K562 (cell line): ENCODE measurements around the gene ARL6IP4. TPM values are rescaled to one million over a fixed set of nuclear protein-coding genes. Genes with fewer than 3 reads are reported as not detected.

Source experiments
- ARID1B ChIP-seq: fragments of 450-650 bp; IDR thresholded peaks from 2 replicates; pipeline ENCODE4 v1.6.1; 2016; ENCODE audit warnings: antibody characterized with exemption, mild to moderate bottlenecking, inconsistent platforms
- CHD2 ChIP-seq: IDR thresholded peaks from 2 replicates; pipeline ENCODE4 v1.6.1; 2011; ENCODE audit warnings: low read depth, low read length
- FOXJ3 ChIP-seq: sonication (generic); formaldehyde crosslinking; IDR thresholded peaks from 2 replicates; pipeline ENCODE4 v1.4.0; 2020; ENCODE audit warnings: mild to moderate bottlenecking, missing genetic modification reagents
- POLR2A ChIP-seq: fragments of 450-650 bp; conservative IDR thresholded peaks from 2 replicates; pipeline ENCODE4 v1.6.1; 2016
- SIN3A ChIP-seq, 2 experiments: fragments of 150-350 bp in 1 of 2; IDR thresholded peaks; 2 replicates each; pipeline ENCODE4 v1.6.1; 2011 to 2016; ENCODE audit warnings: borderline replicate concordance in 2 of 2, low read depth in 2 of 2, low read length in 2 of 2, mild to moderate bottlenecking in 2 of 2, moderate library complexity in 2 of 2; ENCODE audit not compliant: control insufficient read depth in 1 of 2
- SRSF1 ChIP-seq: fragments of 200-400 bp; formaldehyde crosslinking; IDR thresholded peaks from 2 replicates; pipeline ENCODE4 v1.6.1; 2017; ENCODE audit warnings: mild to moderate bottlenecking, low read depth, low read length, moderate library complexity
- TBP ChIP-seq: optimal IDR thresholded peaks from 2 replicates; pipeline ENCODE3; 2011; ENCODE audit warnings: low read depth, low read length, improper control_type of control experiment
- polyA plus RNA-seq, 8 experiments: library from polyadenylated mRNA; depleted of rRNA in 4 of 8; stranded (reverse) in 5 of 8; unstranded in 3 of 8; fragments of >200 nt; fragmentation: Nextera tagmentation in 2 of 8; fragmentation: Illumina TruSeq in 1 of 8; extraction: Ambion mirVana in 2 of 8; extraction: Trizol in 1 of 8; gene quantifications; 2 replicates each; pipeline versions ENCODE4 v1.2.1 to v1.2.3, GENCODE V29; 2011 to 2014; ENCODE audit warnings: inconsistent platforms in 1 of 8, missing spikeins in 1 of 8
- total RNA-seq, 7 experiments: library from RNA; depleted of rRNA in 6 of 7; stranded (reverse); fragments of >200 nt in 6 of 7; fragmentation: Illumina TruSeq in 2 of 7; extraction: Trizol in 2 of 7; gene quantifications; 2 replicates each; pipeline versions ENCODE4 v1.2.1 to v1.2.3, GENCODE V29; 2011 to 2021; ENCODE audit warnings: low replicate concordance in 1 of 7
- TF ChIP-seq, protein P1 (sequence below), 2 experiments: fragments of 450-650 bp in 1 of 2; sonication (generic) in 1 of 2; formaldehyde crosslinking in 1 of 2; IDR thresholded peaks; 2 replicates each; pipeline versions ENCODE4 v1.7.1 to v1.9.0; 2016 to 2022; ENCODE audit warnings: inconsistent platforms in 1 of 2, mild to moderate bottlenecking in 1 of 2, missing genetic modification reagents in 1 of 2
- TF ChIP-seq, protein P2 (sequence below): fragments of 450-650 bp; formaldehyde crosslinking; IDR thresholded peaks from 2 replicates; pipeline ENCODE4 v1.4.0; 2022; ENCODE audit warnings: mild to moderate bottlenecking, moderate library complexity
- TF ChIP-seq, protein P3 (sequence below), 2 experiments: fragments of 150-350 bp in 1 of 2; IDR thresholded peaks; 2 replicates each; pipeline ENCODE4 v1.6.1; 2012 to 2016; ENCODE audit warnings: low read depth in 2 of 2, low read length in 2 of 2, mild to moderate bottlenecking in 1 of 2, moderate library complexity in 1 of 2

The ARL6IP4 gene
- total and polyA plus RNA-seq, 9 of the 15 experiments (the other 6 are each of a cell fraction or from before 2014, with no cell fraction given), result 2.4 to 255 (median 151) TPM

DNA sequence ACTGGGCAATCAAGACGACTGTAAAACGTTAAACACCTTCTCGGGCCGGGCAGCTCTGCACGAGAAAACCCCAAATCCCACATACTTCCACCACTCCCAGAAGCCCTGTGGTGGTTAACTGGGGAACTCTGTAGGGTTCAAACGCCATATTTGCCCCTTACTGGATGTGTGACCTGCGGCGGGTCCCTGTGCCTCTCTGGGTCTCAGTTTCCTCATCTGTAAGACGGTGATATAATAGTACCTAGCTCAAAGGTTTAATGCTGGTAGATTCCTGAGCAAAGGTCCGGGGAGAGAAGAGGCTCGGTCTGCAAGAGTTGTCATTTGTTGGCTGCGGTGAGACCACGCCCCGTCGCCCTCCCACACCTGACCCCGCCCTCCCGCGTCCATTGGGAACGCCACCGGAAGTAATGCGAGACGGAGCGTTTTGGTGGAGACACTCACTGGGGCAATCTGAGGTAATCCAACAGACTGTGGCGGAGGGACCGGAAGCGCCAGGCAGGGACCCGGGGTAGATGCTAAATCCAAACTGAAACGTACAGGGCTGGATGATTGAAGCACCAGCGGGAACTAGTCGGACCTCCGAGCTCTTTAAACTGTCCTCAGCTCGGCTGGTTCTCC, 6.1 kb upstream of the ARL6IP4 start (continued):
- TF ChIP-seq, protein P1, sequence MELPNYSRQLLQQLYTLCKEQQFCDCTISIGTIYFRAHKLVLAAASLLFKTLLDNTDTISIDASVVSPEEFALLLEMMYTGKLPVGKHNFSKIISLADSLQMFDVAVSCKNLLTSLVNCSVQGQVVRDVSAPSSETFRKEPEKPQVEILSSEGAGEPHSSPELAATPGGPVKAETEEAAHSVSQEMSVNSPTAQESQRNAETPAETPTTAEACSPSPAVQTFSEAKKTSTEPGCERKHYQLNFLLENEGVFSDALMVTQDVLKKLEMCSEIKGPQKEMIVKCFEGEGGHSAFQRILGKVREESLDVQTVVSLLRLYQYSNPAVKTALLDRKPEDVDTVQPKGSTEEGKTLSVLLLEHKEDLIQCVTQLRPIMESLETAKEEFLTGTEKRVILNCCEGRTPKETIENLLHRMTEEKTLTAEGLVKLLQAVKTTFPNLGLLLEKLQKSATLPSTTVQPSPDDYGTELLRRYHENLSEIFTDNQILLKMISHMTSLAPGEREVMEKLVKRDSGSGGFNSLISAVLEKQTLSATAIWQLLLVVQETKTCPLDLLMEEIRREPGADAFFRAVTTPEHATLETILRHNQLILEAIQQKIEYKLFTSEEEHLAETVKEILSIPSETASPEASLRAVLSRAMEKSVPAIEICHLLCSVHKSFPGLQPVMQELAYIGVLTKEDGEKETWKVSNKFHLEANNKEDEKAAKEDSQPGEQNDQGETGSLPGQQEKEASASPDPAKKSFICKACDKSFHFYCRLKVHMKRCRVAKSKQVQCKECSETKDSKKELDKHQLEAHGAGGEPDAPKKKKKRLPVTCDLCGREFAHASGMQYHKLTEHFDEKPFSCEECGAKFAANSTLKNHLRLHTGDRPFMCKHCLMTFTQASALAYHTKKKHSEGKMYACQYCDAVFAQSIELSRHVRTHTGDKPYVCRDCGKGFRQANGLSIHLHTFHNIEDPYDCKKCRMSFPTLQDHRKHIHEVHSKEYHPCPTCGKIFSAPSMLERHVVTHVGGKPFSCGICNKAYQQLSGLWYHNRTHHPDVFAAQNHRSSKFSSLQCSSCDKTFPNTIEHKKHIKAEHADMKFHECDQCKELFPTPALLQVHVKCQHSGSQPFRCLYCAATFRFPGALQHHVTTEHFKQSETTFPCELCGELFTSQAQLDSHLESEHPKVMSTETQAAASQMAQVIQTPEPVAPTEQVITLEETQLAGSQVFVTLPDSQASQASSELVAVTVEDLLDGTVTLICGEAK (IDR thresholded peaks at IDR 0.05), result peak; percentile 99
- TF ChIP-seq, protein P1 (CRISPR knock-in tag; IDR thresholded peaks at IDR 0.05), result no peak
- no peak for TF ChIP-seq ARID1B
- TF ChIP-seq, protein P2, sequence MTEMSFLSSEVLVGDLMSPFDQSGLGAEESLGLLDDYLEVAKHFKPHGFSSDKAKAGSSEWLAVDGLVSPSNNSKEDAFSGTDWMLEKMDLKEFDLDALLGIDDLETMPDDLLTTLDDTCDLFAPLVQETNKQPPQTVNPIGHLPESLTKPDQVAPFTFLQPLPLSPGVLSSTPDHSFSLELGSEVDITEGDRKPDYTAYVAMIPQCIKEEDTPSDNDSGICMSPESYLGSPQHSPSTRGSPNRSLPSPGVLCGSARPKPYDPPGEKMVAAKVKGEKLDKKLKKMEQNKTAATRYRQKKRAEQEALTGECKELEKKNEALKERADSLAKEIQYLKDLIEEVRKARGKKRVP (CRISPR knock-in tag), result peak; percentile 95
- TF ChIP-seq POLR2A, result peak; percentile 69
- TF ChIP-seq CHD2, result no peak
- no peak for TF ChIP-seq FOXJ3 (CRISPR knock-in tag)
- TF ChIP-seq SIN3A (IDR thresholded peaks at IDR 0.05; ENCODE audit: borderline replicate concordance in 2 of 2, control insufficient read depth in 1 of 2, low read depth in 2 of 2, low read length in 2 of 2), result peak in 1 of 2 experiments; percentile 41; a peak in 1 of 4 replicates
- TF ChIP-seq SRSF1, result no peak
- TF ChIP-seq, protein P3, sequence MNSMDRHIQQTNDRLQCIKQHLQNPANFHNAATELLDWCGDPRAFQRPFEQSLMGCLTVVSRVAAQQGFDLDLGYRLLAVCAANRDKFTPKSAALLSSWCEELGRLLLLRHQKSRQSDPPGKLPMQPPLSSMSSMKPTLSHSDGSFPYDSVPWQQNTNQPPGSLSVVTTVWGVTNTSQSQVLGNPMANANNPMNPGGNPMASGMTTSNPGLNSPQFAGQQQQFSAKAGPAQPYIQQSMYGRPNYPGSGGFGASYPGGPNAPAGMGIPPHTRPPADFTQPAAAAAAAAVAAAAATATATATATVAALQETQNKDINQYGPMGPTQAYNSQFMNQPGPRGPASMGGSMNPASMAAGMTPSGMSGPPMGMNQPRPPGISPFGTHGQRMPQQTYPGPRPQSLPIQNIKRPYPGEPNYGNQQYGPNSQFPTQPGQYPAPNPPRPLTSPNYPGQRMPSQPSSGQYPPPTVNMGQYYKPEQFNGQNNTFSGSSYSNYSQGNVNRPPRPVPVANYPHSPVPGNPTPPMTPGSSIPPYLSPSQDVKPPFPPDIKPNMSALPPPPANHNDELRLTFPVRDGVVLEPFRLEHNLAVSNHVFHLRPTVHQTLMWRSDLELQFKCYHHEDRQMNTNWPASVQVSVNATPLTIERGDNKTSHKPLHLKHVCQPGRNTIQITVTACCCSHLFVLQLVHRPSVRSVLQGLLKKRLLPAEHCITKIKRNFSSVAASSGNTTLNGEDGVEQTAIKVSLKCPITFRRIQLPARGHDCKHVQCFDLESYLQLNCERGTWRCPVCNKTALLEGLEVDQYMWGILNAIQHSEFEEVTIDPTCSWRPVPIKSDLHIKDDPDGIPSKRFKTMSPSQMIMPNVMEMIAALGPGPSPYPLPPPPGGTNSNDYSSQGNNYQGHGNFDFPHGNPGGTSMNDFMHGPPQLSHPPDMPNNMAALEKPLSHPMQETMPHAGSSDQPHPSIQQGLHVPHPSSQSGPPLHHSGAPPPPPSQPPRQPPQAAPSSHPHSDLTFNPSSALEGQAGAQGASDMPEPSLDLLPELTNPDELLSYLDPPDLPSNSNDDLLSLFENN (IDR thresholded peaks at IDR 0.05; ENCODE audit: low read depth in 2 of 2, low read length in 2 of 2), result peak in 1 of 2 experiments; percentile 70; a peak in 1 of 4 replicates
- TF ChIP-seq TBP, result peak; percentile 65
